Mesothelial cell of epicardium (in vitro differentiated cells): ENCODE results near the gene ELMO1. TPM values are rescaled to one million over a fixed set of nuclear protein-coding genes. Genes with fewer than 3 reads are reported as not detected.

Source experiments
- DNase-seq, 2 experiments: peaks; one replicate each; pipeline ENCODE4 v3.0.0; 2021; ENCODE audit warnings: low spot score in 2 of 2; ENCODE audit not compliant: unreplicated experiment in 2 of 2
- H3K27ac Mint-ChIP-seq: 2 replicates; pipeline ENCODE4 v1.8.0; 2021; ENCODE audit warnings: mixed read lengths
- H3K27me3 Mint-ChIP-seq: 2 replicates; pipeline ENCODE4 v1.8.0; 2021; ENCODE audit warnings: low read depth, mixed read lengths
- H3K36me3 Mint-ChIP-seq: 2 replicates; pipeline ENCODE4 v1.8.0; 2021; ENCODE audit warnings: mixed read lengths
- H3K4me1 Mint-ChIP-seq: 2 replicates; pipeline ENCODE4 v1.8.0; 2021; ENCODE audit warnings: mixed read lengths
- H3K4me3 Mint-ChIP-seq: 2 replicates; pipeline ENCODE4 v1.8.0; 2021; ENCODE audit warnings: mild to moderate bottlenecking, moderate library complexity, mixed read lengths
- H3K9me3 Mint-ChIP-seq: 2 replicates; pipeline ENCODE4 v1.8.0; 2021; ENCODE audit warnings: mixed read lengths
- total RNA-seq: library from RNA; stranded (reverse); gene quantifications from 3 replicates; pipeline ENCODE4 v1.2.1, GENCODE V29; 2021
- TF ChIP-seq, protein P1 (sequence below): fragments of 200-600 bp; sonication (generic); IDR thresholded peaks from one replicate; pipeline ENCODE4 v1.5.0; 2021; ENCODE audit warnings: antibody characterized with exemption; ENCODE audit not compliant: unreplicated experiment

The ELMO1 gene
- total RNA-seq, 1 donor from 2014 or later: 9.6 TPM

DNA sequence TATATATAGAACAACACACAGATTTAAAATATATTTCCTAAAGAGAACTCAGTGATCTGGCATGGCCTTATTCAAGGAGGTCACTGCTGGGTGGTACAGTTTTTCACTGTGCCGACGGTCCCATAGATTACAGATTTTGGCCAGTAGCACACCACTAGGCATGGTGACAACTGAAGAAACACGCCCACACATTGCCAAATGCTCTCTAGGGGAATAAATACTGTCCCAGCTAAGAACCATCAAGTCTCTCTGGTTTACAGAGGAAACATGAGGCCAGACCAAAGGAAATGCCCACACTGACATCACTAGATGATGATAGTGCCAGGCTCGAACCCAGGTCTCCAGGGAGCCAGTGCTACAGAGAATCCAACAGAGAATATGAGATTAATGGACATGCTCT lies 316.8 kb downstream of the ELMO1 start:
- DNase-seq: no peak
- H3K4me1 Mint-ChIP-seq: peaks cover 10% of the 10 kb centered on the region
- H3K27me3 Mint-ChIP-seq: no peaks in the 10 kb centered on the region
- peaks cover 2% of the 10 kb centered on the region for H3K36me3 Mint-ChIP-seq
- H3K9me3 Mint-ChIP-seq: peaks cover 27% of the 10 kb centered on the region
- H3K4me3 Mint-ChIP-seq: no peak overlapping the region
- TF ChIP-seq, protein P1, sequence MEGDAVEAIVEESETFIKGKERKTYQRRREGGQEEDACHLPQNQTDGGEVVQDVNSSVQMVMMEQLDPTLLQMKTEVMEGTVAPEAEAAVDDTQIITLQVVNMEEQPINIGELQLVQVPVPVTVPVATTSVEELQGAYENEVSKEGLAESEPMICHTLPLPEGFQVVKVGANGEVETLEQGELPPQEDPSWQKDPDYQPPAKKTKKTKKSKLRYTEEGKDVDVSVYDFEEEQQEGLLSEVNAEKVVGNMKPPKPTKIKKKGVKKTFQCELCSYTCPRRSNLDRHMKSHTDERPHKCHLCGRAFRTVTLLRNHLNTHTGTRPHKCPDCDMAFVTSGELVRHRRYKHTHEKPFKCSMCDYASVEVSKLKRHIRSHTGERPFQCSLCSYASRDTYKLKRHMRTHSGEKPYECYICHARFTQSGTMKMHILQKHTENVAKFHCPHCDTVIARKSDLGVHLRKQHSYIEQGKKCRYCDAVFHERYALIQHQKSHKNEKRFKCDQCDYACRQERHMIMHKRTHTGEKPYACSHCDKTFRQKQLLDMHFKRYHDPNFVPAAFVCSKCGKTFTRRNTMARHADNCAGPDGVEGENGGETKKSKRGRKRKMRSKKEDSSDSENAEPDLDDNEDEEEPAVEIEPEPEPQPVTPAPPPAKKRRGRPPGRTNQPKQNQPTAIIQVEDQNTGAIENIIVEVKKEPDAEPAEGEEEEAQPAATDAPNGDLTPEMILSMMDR: no peak
- no peak overlapping the region for H3K27ac Mint-ChIP-seq

DNA sequence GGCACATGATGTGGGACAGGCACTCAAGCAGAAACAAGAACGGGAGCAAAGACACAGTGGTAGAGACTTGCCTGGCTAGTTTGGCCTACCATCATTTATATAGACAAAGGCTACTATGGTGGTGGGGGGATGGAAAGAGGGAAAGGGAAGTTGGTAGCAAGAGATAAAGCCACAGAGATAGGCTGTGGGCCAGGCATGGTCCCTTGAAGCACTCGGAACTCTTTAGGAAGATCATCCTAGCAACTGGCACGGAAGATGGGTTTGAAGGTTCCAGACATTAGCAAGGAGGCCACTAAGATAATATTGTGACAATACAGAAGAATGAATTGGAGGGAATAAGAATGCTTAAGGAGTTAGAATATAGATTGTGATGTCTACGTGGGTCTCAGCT lies 319.6 kb downstream of the ELMO1 start:
- no peak for DNase-seq
- Mint-ChIP-seq H3K9me3 (peaks cover 20% of the 10 kb centered on the region), H3K4me3 (no peak overlapping the region), H3K36me3 (peaks cover 2% of the 10 kb centered on the region), H3K27me3 (no peaks in the 10 kb centered on the region), H3K4me1 (peaks cover 10% of the 10 kb centered on the region), H3K27ac (no peak overlapping the region)
- TF ChIP-seq, protein P1: no peak

DNA sequence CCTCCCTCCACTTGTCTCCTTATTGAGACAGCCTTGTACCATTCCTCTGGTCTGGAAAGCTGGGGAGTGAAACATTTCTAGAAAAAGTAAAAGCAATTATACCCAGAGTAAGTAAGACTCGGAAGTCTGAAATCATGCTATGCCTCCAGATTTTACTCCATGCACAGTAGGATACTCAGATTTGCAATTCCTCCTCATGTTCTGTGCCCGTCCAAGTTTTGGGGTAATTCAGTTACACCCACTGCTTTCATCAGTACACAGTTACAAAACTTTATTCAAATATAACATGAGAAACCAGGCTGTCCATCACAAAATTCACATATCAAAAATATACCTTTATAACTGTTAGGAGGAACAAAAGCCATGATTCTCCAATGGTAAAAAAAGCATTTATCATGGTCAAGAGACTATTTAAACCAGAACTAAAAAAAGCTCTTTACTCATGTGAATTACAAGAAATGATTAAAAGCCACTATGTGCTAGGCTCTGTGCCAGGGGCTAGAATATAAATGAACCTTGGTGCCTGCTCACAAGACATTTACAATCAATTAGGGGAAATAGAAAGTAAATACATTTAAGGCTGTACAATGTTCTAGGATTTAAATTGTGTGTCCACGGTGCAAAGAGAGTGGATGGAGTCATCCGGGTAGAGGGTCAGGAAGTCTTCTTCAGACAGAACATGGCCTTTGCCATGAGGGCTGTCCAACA lies 320.2 kb downstream of the ELMO1 start:
- H3K4me1 Mint-ChIP-seq: peaks cover 10% of the 10 kb centered on the region
- peaks cover 2% of the 10 kb centered on the region for H3K36me3 Mint-ChIP-seq
- no peak overlapping the region for H3K4me3 Mint-ChIP-seq
- H3K27ac Mint-ChIP-seq: no peak overlapping the region
- TF ChIP-seq, protein P1: no peak
- DNase-seq: no peak
- H3K9me3 Mint-ChIP-seq: peaks cover 16% of the 10 kb centered on the region
- H3K27me3 Mint-ChIP-seq: no peaks in the 10 kb centered on the region

DNA sequence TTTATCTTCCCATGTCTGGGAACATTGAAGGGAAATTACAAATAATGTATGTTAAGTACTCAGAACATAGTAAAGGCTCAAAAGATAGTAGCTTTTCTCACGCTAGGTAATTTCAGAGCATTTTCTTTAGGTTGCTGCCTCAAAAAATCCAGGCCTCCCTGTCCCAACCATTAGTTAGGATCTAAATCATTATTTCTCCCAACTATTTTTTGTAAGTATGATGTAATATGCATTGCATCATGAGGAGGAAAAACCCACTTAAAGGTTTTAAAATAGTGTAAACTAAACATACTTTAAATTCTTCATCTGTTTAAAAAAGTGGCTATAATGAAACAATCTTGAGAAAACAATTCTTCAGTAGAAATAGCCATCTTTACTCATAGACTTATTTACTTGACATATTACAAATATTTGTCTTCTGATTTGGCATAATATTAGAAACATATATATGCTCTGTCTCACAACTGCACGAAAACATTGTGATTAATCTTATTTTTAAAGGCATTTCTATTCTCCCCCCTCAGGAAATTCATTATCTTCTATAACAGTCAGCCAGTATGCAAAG lies 329.3 kb downstream of the ELMO1 start:
- Mint-ChIP-seq H3K36me3 (no peaks in the 10 kb centered on the region), H3K4me1 (peaks cover 20% of the 10 kb centered on the region), H3K4me3 (no peak overlapping the region), H3K9me3 (peaks cover 33% of the 10 kb centered on the region), H3K27ac (no peak overlapping the region), H3K27me3 (no peaks in the 10 kb centered on the region)
- no peak for DNase-seq
- TF ChIP-seq, protein P1: no peak

DNA sequence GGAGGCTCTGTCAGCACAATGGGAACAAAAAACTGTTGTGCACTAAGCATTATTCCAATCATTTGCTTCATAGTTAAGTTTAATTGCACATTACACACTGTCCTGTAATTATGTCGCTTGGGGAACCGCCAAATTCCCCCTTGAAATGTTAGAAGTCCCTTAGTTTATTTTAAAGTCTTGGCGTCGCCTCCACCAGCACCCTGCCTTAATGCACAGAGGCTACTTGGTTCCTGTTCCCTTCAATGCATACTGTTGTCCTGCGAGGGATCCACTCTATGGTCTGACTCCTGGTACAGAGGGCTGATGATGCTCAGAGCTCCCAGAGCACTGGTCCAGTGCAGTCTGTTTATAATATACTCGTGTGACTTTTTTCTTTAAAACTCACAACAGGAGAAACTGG lies 330.7 kb downstream of the ELMO1 start:
- Mint-ChIP-seq H3K4me1 (peaks cover 20% of the 10 kb centered on the region), H3K27me3 (no peaks in the 10 kb centered on the region), H3K27ac (peak overlapping the region; percentile 33)

More for the DNA sequence above, 330.7 kb downstream of the ELMO1 start:
- TF ChIP-seq, protein P1: no peak
- no peak for DNase-seq
- Mint-ChIP-seq H3K9me3 (peaks cover 31% of the 10 kb centered on the region), H3K4me3 (no peak overlapping the region), H3K36me3 (no peaks in the 10 kb centered on the region)
